ENCODE data around the gene S100A13.
"Not testable (repeated sequence)": the region's sequence is repeated elsewhere in the genome, so short reads cannot be mapped to it uniquely, and the experiment has no call there.

Gene S100A13

GRCh38 chr1:153599847-153600246 is 27.5 kb downstream of the S100A13 start:
- DNase-seq = no peak

GRCh38 chr1:153598309-153599172 is 28.8 kb downstream of the S100A13 start:
- no peak for DNase-seq

- DNase-seq = no peak
Observed at GRCh38 chr1:153597206-153597605, 30.1 kb downstream of the S100A13 start.

- no peak for DNase-seq
Observed at GRCh38 chr1:153592748-153593147, 34.6 kb downstream of the S100A13 start.

- no peak for DNase-seq
Observed at GRCh38 chr1:153588482-153588881, 38.8 kb downstream of the S100A13 start.

GRCh38 chr1:153588033-153588432 is 39.3 kb downstream of the S100A13 start:
- not testable (repeated sequence) for DNase-seq

GRCh38 chr1:153587314-153587713 is 40.0 kb downstream of the S100A13 start:
- no peak for DNase-seq

GRCh38 chr1:153586347-153586746 is 41.0 kb downstream of the S100A13 start:
- DNase-seq = no peak

GRCh38 chr1:153585006-153585405 is 42.3 kb downstream of the S100A13 start:
- DNase-seq = no peak

GRCh38 chr1:153583976-153584375 is 43.3 kb downstream of the S100A13 start:
- DNase-seq = no peak

- DNase-seq = not testable (repeated sequence)
Observed at GRCh38 chr1:153583514-153583913, 43.8 kb downstream of the S100A13 start.

GRCh38 chr1:153582836-153583235 is 44.5 kb downstream of the S100A13 start:
- DNase-seq = not testable (repeated sequence)

- DNase-seq = no peak
Observed at GRCh38 chr1:153578936-153579335, 48.4 kb downstream of the S100A13 start.

- DNase-seq = no peak
Observed at GRCh38 chr1:153578490-153578889, 48.8 kb downstream of the S100A13 start.

- DNase-seq = no peak
Observed at GRCh38 chr1:153577624-153578051, 49.7 kb downstream of the S100A13 start.

- no peak for DNase-seq
Observed at GRCh38 chr1:153577138-153577537, 50.2 kb downstream of the S100A13 start.

- not testable (repeated sequence) for DNase-seq
Observed at GRCh38 chr1:153575497-153575896, 51.8 kb downstream of the S100A13 start.

GRCh38 chr1:153575081-153575491 is 52.2 kb downstream of the S100A13 start:
- not testable (repeated sequence) for DNase-seq

- no peak for DNase-seq
Observed at GRCh38 chr1:153573351-153573750, 54.0 kb downstream of the S100A13 start.

GRCh38 chr1:153572569-153573015 is 54.7 kb downstream of the S100A13 start:
- peak; percentile 74 for DNase-seq

GRCh38 chr1:153571706-153572105 is 55.6 kb downstream of the S100A13 start:
- DNase-seq = no peak

- DNase-seq = no peak
Observed at GRCh38 chr1:153570874-153571273, 56.4 kb downstream of the S100A13 start.

GRCh38 chr1:153569465-153569864 is 57.8 kb downstream of the S100A13 start:
- no peak for DNase-seq

All from amniotic stem cell (primary cell).